OCI-LY1 (cell line): ENCODE data around the gene TRPC1.

Experiments used
- CTCF ChIP-seq: fragments of 200-600 bp; sonication (generic), shearing (Covaris generic); IDR thresholded peaks from 2 replicates; pipeline ENCODE4 v1.5.1; 2017; ENCODE audit warnings: mild to moderate bottlenecking, antibody characterized with exemption, low read length, moderate library complexity, mixed read lengths
- EZH2 ChIP-seq: fragments of 200-600 bp; sonication (generic), shearing (Covaris generic); IDR thresholded peaks from 2 replicates; pipeline ENCODE4 v1.8.0; 2017; ENCODE audit warnings: borderline replicate concordance, mixed run types, mild to moderate bottlenecking, antibody characterized with exemption, low read length, moderate library complexity, mixed read lengths

- TF ChIP-seq CTCF (no peak), EZH2 (no peak)
Observed at GRCh38 chr3:142795332-142795731, 71.5 kb downstream of the TRPC1 start.
